Testis (tissue), 2 donors: ENCODE results near the gene GARNL3.

Experiments
- POLR2A ChIP-seq: fragments of 450-650 bp; IDR thresholded peaks from one replicate; pipeline ENCODE4 v1.6.1; 2017; ENCODE audit warnings: antibody characterized with exemption, mild to moderate bottlenecking, moderate library complexity
- TF ChIP-seq, protein P1 (sequence below), 3 experiments: fragments of 450-650 bp in 2 of 3; fragments of 200-600 bp in 1 of 3; sonication (generic) in 1 of 3; IDR thresholded peaks; one replicate each; pipeline ENCODE4 v1.5.1; 2016 to 2019; ENCODE audit warnings: antibody characterized with exemption in 3 of 3, mild to moderate bottlenecking in 2 of 3, moderate library complexity in 1 of 3

DNA sequence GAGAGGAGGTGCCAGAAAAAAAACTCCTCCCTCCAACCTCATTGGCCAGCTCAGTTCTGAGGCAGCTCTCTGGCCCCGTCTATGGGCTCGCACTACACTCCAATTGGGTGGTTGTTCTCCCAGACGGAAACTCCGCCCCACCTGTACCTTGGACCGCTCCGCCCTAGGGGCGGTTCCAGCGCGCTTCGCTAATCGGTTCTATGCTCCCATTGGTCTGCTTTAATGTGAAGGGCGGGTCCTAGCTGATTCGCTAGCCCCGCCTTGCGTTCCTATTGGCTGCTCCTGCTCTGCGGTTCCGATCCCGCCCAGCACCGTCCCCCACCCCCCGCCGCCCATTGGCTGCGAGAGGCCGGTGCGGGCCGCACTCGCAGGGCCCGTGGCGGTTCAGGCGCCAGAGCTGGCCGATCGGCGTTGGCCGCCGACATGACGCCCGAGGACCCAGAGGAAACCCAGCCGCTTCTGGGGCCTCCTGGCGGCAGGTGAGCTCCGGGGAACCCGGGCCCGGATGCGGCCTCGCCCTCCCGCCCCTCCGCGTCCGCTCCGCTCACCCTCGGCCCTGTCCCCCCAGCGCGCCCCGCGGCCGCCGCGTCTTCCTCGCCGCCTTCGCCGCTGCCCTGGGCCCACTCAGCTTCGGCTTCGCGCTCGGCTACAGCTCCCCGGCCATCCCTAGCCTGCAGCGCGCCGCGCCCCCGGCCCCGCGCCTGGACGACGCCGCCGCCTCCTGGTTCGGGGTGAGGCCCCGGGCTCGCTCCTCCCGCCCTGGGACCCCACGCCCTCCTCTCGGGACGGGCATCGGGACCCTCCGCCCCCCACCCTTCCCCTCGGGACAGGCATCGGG is 132.5 kb downstream of the GARNL3 start, which contains the start of gene SLC2A8:
- TF ChIP-seq, protein P1, sequence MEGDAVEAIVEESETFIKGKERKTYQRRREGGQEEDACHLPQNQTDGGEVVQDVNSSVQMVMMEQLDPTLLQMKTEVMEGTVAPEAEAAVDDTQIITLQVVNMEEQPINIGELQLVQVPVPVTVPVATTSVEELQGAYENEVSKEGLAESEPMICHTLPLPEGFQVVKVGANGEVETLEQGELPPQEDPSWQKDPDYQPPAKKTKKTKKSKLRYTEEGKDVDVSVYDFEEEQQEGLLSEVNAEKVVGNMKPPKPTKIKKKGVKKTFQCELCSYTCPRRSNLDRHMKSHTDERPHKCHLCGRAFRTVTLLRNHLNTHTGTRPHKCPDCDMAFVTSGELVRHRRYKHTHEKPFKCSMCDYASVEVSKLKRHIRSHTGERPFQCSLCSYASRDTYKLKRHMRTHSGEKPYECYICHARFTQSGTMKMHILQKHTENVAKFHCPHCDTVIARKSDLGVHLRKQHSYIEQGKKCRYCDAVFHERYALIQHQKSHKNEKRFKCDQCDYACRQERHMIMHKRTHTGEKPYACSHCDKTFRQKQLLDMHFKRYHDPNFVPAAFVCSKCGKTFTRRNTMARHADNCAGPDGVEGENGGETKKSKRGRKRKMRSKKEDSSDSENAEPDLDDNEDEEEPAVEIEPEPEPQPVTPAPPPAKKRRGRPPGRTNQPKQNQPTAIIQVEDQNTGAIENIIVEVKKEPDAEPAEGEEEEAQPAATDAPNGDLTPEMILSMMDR (IDR thresholded peaks at IDR 0.05): peak in 2 of 3 experiments; percentile 11 to 25
- TF ChIP-seq POLR2A: no peak
